ENCODE data around the gene ZNF708. TPM values are rescaled to one million over a fixed set of nuclear protein-coding genes. Genes with fewer than 3 reads are reported as not detected.

Gene ZNF708
- total and polyA plus RNA-seq, 2 of the 8 experiments (the other 6 are each of a cell fraction or from before 2014, with no cell fraction given), result 4.1 to 40.0 TPM

- ChIA-PET CTCF (ENCODE audit: partially characterized antibody) (no interaction called here), POLR2A (ENCODE audit: partially characterized antibody) (no interaction called here)
- H3K18ac ChIP-seq (ENCODE audit: extremely low read depth, low read length), result no peak overlapping the region
- H2BK12ac ChIP-seq (ENCODE audit: low read depth, low read length), result no peak overlapping the region
- H3K56ac ChIP-seq (replicated peaks; ENCODE audit: insufficient read length, low read depth, low read length), result no peak overlapping the region
- no peak overlapping the region for H4K8ac ChIP-seq (ENCODE audit: extremely low read depth, insufficient read depth, low read length)
- no peaks in the 10 kb centered on the region for H3K4me1 ChIP-seq (replicated peaks in 1 of 4; ENCODE audit: control insufficient read depth in 3 of 4, insufficient read depth in 4 of 4, low read length in 3 of 4)
- H2AK5ac ChIP-seq (ENCODE audit: low read depth, low read length), result no peak overlapping the region
- no peak overlapping the region for H2BK20ac ChIP-seq (ENCODE audit: low read length)
- H4K5ac ChIP-seq (ENCODE audit: insufficient read length, low read depth, low read length), result no peak overlapping the region
- H4K20me1 ChIP-seq (replicated peaks in 1 of 2; ENCODE audit: control insufficient read depth in 1 of 2, insufficient read depth in 2 of 2, low read length in 2 of 2), result no peaks in the 10 kb centered on the region
- no peaks in the 10 kb centered on the region for H3K27me3 ChIP-seq (replicated peaks in 1 of 4; ENCODE audit: control insufficient read depth in 3 of 4, extremely low read depth in 1 of 4, insufficient read depth in 3 of 4, low read length in 3 of 4)
- no peak overlapping the region for H3K4me2 ChIP-seq (ENCODE audit: insufficient read depth in 1 of 2, low read depth in 2 of 2, low read length in 2 of 2)
- H3K23me2 ChIP-seq (ENCODE audit: low read depth, low read length), result no peaks in the 10 kb centered on the region
- H3K36me3 ChIP-seq (ENCODE audit: control insufficient read depth in 2 of 4, insufficient read depth in 4 of 4, low read length in 3 of 4), result peaks cover 0 to 13% (median 0%) of the 10 kb centered on the region in 4 experiments; a peak in 2 of 8 replicates
- no peak overlapping the region for H3K27ac ChIP-seq (ENCODE audit: low read depth, low read length)
- H2BK15ac ChIP-seq (ENCODE audit: low read length), result no peak overlapping the region
- H3K79me2 ChIP-seq (ENCODE audit: control insufficient read depth in 1 of 2, insufficient read depth in 2 of 2, low read length in 2 of 2), result no peaks in the 10 kb centered on the region
- H3K23ac ChIP-seq (ENCODE audit: insufficient read length), result no peak overlapping the region
- H2BK5ac ChIP-seq (ENCODE audit: low read depth, low read length), result no peak overlapping the region
- no peaks in the 10 kb centered on the region for H3K79me1 ChIP-seq (ENCODE audit: low read depth, low read length)
- WGBS, 2 experiments (ENCODE audit: extremely low coverage in 1 of 2, insufficient coverage in 1 of 2, insufficient read length in 1 of 2, insufficient replicate concordance in 2 of 2, low coverage in 1 of 2, low lambda C conversion rate in 2 of 2, missing lambda C conversion rate in 1 of 2), result 80% methylated on average over 6 of the region's 6 CpGs; no CpG with 5 or more reads in 1 of the 2 experiments
- DNase-seq (ENCODE audit: low read depth in 1 of 2, low spot score in 2 of 2) (no peak), FAIRE-seq (no peak)
- no peak overlapping the region for H3K4ac ChIP-seq (replicated peaks; ENCODE audit: insufficient read length, low read depth, low read length)
- no peak overlapping the region for H3K14ac ChIP-seq (ENCODE audit: insufficient read length)
- H3K9me3 ChIP-seq (ENCODE audit: insufficient read depth in 2 of 2, low read depth in 1 of 2, low read length in 1 of 2), result peaks cover 27 to 52% of the 10 kb centered on the region in 2 experiments
- no peak overlapping the region for H3K9ac ChIP-seq (replicated peaks in 1 of 4; ENCODE audit: extremely low read depth in 1 of 4, low read depth in 3 of 4, low read length in 3 of 4)
- H3K4me3 ChIP-seq (ENCODE audit: extremely low read depth in 1 of 4, insufficient read depth in 2 of 4, low read depth in 3 of 4, low read length in 4 of 4), result no peak overlapping the region
- no peak overlapping the region for H2AFZ ChIP-seq (ENCODE audit: low read length)
- H4K91ac ChIP-seq (replicated peaks; ENCODE audit: insufficient read length, low read length), result no peak overlapping the region
- no peak overlapping the region for H2BK120ac ChIP-seq (replicated peaks; ENCODE audit: low read depth, low read length)
- TF ChIP-seq JUND (IDR thresholded peaks at IDR 0.05; ENCODE audit: low read length) (no peak), RAD21 (IDR thresholded peaks at IDR 0.05 in 1 of 2, conservative IDR thresholded peaks at IDR 0.05 in 1 of 2; ENCODE audit: low read depth in 2 of 2, low read length in 2 of 2) (no peak), ATF2 (IDR thresholded peaks at IDR 0.05; ENCODE audit: low read length) (no peak), NRF1 (IDR thresholded peaks at IDR 0.05; ENCODE audit: low read depth, low read length) (no peak), JUN (IDR thresholded peaks at IDR 0.05; ENCODE audit: low read depth, low read length) (no peak), SP1 (IDR thresholded peaks at IDR 0.05; ENCODE audit: low read depth, low read length) (no peak), SP2 (IDR thresholded peaks at IDR 0.05; ENCODE audit: low read length) (no peak), SIRT6 (IDR thresholded peaks at IDR 0.05; ENCODE audit: low read length) (no peak), POU5F1 (IDR thresholded peaks at IDR 0.05; ENCODE audit: low read depth, low read length) (no peak), TAF7 (optimal IDR thresholded peaks at IDR 0.05; ENCODE audit: borderline replicate concordance, low read depth, low read length) (no peak), POLR2AphosphoS5 (IDR thresholded peaks at IDR 0.05; ENCODE audit: low read depth, low read length) (no peak), SIX5 (IDR thresholded peaks at IDR 0.05; ENCODE audit: low read depth, low read length) (no peak), RXRA (IDR thresholded peaks at IDR 0.05; ENCODE audit: insufficient read depth, low read depth, low read length) (no peak), ASH2L (IDR thresholded peaks at IDR 0.05; ENCODE audit: low read length) (no peak)
Measured at GRCh38 chr19:21264416-21264815, 64.8 kb downstream of the ZNF708 start.
